Tibial artery (tissue), 4 donors: ENCODE results near the gene RBM18.

Experiments used
- DNase-seq, 2 donors: peaks; one replicate each; pipeline ENCODE4 v3.0.0-alpha.2; 2019
- H3K27ac ChIP-seq, 2 donors: fragments of 200-600 bp; sonication (generic) in 1 of 2; 1 replicate in 1 of 2; 2 replicates in 1 of 2; pipeline ENCODE4 v1.5.1; 2018 to 2019; ENCODE audit warnings: mild to moderate bottlenecking in 1 of 2
- H3K27me3 ChIP-seq, 2 donors: fragments of 200-600 bp; sonication (generic) in 1 of 2; one replicate each; pipeline versions ENCODE4 v1.5.1 to v1.6.0; 2016 to 2019
- H3K36me3 ChIP-seq, 3 donors: fragments of 200-600 bp; sonication (generic) in 2 of 3; one replicate each; pipeline ENCODE4 v1.5.1; 2016 to 2019; ENCODE audit warnings: mild to moderate bottlenecking in 2 of 3
- H3K4me1 ChIP-seq, 4 donors: fragments of 200-600 bp; sonication (generic) in 2 of 4; 1 replicate in 3 of 4; 2 replicates in 1 of 4; pipeline ENCODE4 v1.5.1; 2016 to 2019
- H3K4me3 ChIP-seq, 2 donors: fragments of 200-600 bp; sonication (generic) in 1 of 2; 1 replicate in 1 of 2; 2 replicates in 1 of 2; pipeline ENCODE4 v1.5.1; 2018 to 2019; ENCODE audit warnings: mild to moderate bottlenecking in 2 of 2
- H3K9me3 ChIP-seq, 3 donors: fragments of 200-600 bp; sonication (generic) in 1 of 3; one replicate each; pipeline ENCODE4 v1.5.1; 2016 to 2019
- CTCF ChIP-seq, 2 experiments: fragments of 200-600 bp in 1 of 2; fragments of 450-650 bp in 1 of 2; IDR thresholded peaks; one replicate each; pipeline ENCODE4 v1.5.1; 2017 to 2019; ENCODE audit warnings: antibody characterized with exemption in 2 of 2, mild to moderate bottlenecking in 1 of 2, moderate library complexity in 1 of 2
- intact Hi-C: fragments of 100-400 bp; cut with DNase I; formaldehyde crosslinking; loops from one replicate; pipeline ENCODE4 v1.15.0; 2023; ENCODE audit warnings: low total_unique reads

The RBM18 gene

GRCh38 chr9:122188369-122188768 lies 76.3 kb downstream of the RBM18 start:
- H3K27ac ChIP-seq = no peak overlapping the region
- peaks cover 0 to 3% of the 10 kb centered on the region in 2 donors for H3K27me3 ChIP-seq
- H3K9me3 ChIP-seq = no peaks in the 10 kb centered on the region
- H3K4me1 ChIP-seq = no peaks in the 10 kb centered on the region
- DNase-seq = no peak
- TF ChIP-seq CTCF (IDR thresholded peaks at IDR 0.05) = no peak
- H3K36me3 ChIP-seq = no peaks in the 10 kb centered on the region
- intact Hi-C loops = no loop called here
- H3K4me3 ChIP-seq = no peak overlapping the region
